HepG2 (cell line): ENCODE data around the gene FLAD1. TPM values are rescaled to one million over a fixed set of nuclear protein-coding genes. Genes with fewer than 3 reads are reported as not detected.

Source experiments
- ATF7 ChIP-seq, 2 experiments: fragments of 450-650 bp in 1 of 2; sonication (generic) in 1 of 2; formaldehyde crosslinking in 1 of 2; IDR thresholded peaks; 2 replicates each; pipeline versions ENCODE4 v1.4.0 to v1.6.1; 2016 to 2020; ENCODE audit warnings: antibody characterized with exemption in 1 of 2, mild to moderate bottlenecking in 1 of 2, missing genetic modification reagents in 1 of 2
- CCAR2 ChIP-seq: fragments of 200-400 bp; formaldehyde crosslinking; optimal IDR thresholded peaks from 2 replicates; pipeline ENCODE3; 2018; ENCODE audit warnings: low read depth, mild to moderate bottlenecking, low read length, moderate library complexity
- ERF ChIP-seq: IDR thresholded peaks from 2 replicates; pipeline ENCODE4 v1.6.1; 2018; ENCODE audit warnings: missing biosample characterization, missing genetic modification reagents
- FOSL2 ChIP-seq: sonication (generic); formaldehyde crosslinking; IDR thresholded peaks from 2 replicates; pipeline ENCODE4 v1.4.0; 2020; ENCODE audit warnings: missing genetic modification reagents
- MTA3 ChIP-seq: sonication (generic); formaldehyde crosslinking; IDR thresholded peaks from 2 replicates; pipeline ENCODE4 v1.4.0; 2020; ENCODE audit warnings: missing genetic modification reagents
- SP1 ChIP-seq, 2 experiments: fragments of 450-650 bp in 1 of 2; sonication (generic) in 1 of 2; formaldehyde crosslinking in 1 of 2; IDR thresholded peaks; 2 replicates each; pipeline versions ENCODE4 v1.4.0 to v1.6.1; 2016 to 2020; ENCODE audit warnings: missing genetic modification reagents in 1 of 2
- U2AF1 ChIP-seq: fragments of 200-400 bp; formaldehyde crosslinking; optimal IDR thresholded peaks from 2 replicates; pipeline ENCODE3; 2017; ENCODE audit warnings: mild to moderate bottlenecking, low read depth, low read length
- ZIK1 ChIP-seq: sonication (generic); formaldehyde crosslinking; IDR thresholded peaks from 2 replicates; pipeline ENCODE4 v1.5.0; 2020; ENCODE audit warnings: mild to moderate bottlenecking, low read depth, missing genetic modification reagents, borderline replicate concordance
- ZNF292 ChIP-seq: sonication (generic); formaldehyde crosslinking; IDR thresholded peaks from 2 replicates; pipeline ENCODE4 v1.8.1; 2022; ENCODE audit warnings: mild to moderate bottlenecking, low read depth, missing genetic modification reagents, borderline replicate concordance
- ZNF556 ChIP-seq: sonication (generic); formaldehyde crosslinking; IDR thresholded peaks from 2 replicates; pipeline ENCODE4 v1.4.0; 2020; ENCODE audit warnings: mild to moderate bottlenecking, missing genetic modification reagents, borderline replicate concordance
- ZNF703 ChIP-seq: sonication (generic); formaldehyde crosslinking; IDR thresholded peaks from 2 replicates; pipeline ENCODE4 v1.5.1; 2020; ENCODE audit warnings: missing genetic modification reagents, mild to moderate bottlenecking, moderate library complexity, borderline replicate concordance
- ZSCAN31 ChIP-seq: sonication (generic); formaldehyde crosslinking; IDR thresholded peaks from 2 replicates; pipeline ENCODE4 v1.5.0; 2020; ENCODE audit warnings: low read depth, mild to moderate bottlenecking, missing genetic modification reagents
- polyA plus RNA-seq, 8 experiments: library from polyadenylated mRNA; depleted of rRNA in 3 of 8; stranded (reverse) in 7 of 8; unstranded in 1 of 8; fragments of >200 nt; fragmentation: Illumina TruSeq in 4 of 8; extraction: Trizol in 4 of 8; gene quantifications; 2 replicates each; pipeline versions ENCODE4 v1.2.1 to v1.2.3, GENCODE V29; 2011 to 2016; ENCODE audit warnings: low read depth in 4 of 8, missing spikeins in 1 of 8, mixed read lengths in 1 of 8; ENCODE audit not compliant: insufficient read depth in 1 of 8
- total RNA-seq, 5 experiments: library from RNA; depleted of rRNA; stranded (reverse); fragments of >200 nt; fragmentation: Illumina TruSeq; extraction: Trizol; gene quantifications; 2 replicates each; pipeline ENCODE4 v1.2.3, GENCODE V29; 2016; ENCODE audit warnings: low read depth in 1 of 5
- TF ChIP-seq, protein P1 (sequence below): sonication (generic); formaldehyde crosslinking; IDR thresholded peaks from 2 replicates; pipeline ENCODE4 v1.8.0; 2022; ENCODE audit warnings: missing genetic modification reagents, mild to moderate bottlenecking, borderline replicate concordance
- TF ChIP-seq, protein P2 (sequence below): IDR thresholded peaks from 2 replicates; pipeline ENCODE4 v1.6.1; 2016; ENCODE audit warnings: missing biosample characterization, missing genetic modification reagents, low read depth
- TF ChIP-seq, protein P3 (sequence below): sonication (generic); formaldehyde crosslinking; IDR thresholded peaks from 2 replicates; pipeline ENCODE4 v1.5.0; 2020; ENCODE audit warnings: missing genetic modification reagents
- TF ChIP-seq, protein P4 (sequence below): sonication (generic); formaldehyde crosslinking; IDR thresholded peaks from 2 replicates; pipeline ENCODE4; 2020; ENCODE audit warnings: missing genetic modification reagents, mild to moderate bottlenecking, borderline replicate concordance
- TF ChIP-seq, protein P5 (sequence below): sonication (generic); formaldehyde crosslinking; IDR thresholded peaks from 2 replicates; pipeline ENCODE4 v1.4.0; 2020; ENCODE audit warnings: missing genetic modification reagents
- TF ChIP-seq, protein P6 (sequence below): sonication (generic); formaldehyde crosslinking; IDR thresholded peaks from 2 replicates; pipeline ENCODE4 v1.5.1; 2020; ENCODE audit warnings: mild to moderate bottlenecking, missing genetic modification reagents, borderline replicate concordance

The FLAD1 gene
- total and polyA plus RNA-seq, 2 of the 13 experiments (the other 11 are each of a cell fraction or from before 2014, with no cell fraction given), result 25.9 to 32.8 TPM

DNA sequence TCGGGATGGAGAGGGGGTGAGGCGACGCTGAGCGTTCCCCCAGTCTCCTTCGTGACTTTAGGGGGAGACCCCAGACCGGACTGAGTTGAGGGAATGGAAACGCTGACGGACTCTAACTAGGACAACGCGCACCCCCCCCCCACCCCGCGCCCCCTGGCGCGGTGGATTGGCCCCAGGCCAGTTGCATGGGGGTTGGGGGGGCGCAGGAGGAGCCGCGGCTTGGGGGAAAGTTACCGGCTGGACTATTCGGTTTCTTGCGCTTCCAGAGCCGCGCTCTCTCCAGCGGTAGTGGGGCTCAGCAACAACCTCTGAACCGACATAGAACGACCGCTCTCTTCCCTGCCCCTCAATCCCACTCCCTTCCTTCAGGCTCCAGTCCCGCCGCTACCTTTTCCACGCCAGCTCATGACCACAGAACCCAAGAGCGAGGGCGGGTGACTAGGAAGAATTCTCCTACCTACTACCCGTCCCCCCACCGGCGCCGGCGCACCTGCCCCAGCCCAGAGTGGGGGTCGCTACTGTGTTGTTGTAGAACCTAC, 20.2 kb downstream of the FLAD1 start (continued):
- TF ChIP-seq, protein P1, sequence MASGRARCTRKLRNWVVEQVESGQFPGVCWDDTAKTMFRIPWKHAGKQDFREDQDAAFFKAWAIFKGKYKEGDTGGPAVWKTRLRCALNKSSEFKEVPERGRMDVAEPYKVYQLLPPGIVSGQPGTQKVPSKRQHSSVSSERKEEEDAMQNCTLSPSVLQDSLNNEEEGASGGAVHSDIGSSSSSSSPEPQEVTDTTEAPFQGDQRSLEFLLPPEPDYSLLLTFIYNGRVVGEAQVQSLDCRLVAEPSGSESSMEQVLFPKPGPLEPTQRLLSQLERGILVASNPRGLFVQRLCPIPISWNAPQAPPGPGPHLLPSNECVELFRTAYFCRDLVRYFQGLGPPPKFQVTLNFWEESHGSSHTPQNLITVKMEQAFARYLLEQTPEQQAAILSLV (CRISPR knock-in tag), result peak; percentile 14; the same call in 1 of the 2 replicates
- TF ChIP-seq ZNF703 (CRISPR knock-in tag) (no peak), SP1 (IDR thresholded peaks at IDR 0.05) (no peak), SP1 (CRISPR knock-in tag; IDR thresholded peaks at IDR 0.05) (no peak), ZNF556 (no peak), ZSCAN31 (CRISPR knock-in tag) (no peak), ZNF292 (no peak), FOSL2 (no peak), ATF7 (IDR thresholded peaks at IDR 0.05) (no peak), ATF7 (CRISPR knock-in tag; IDR thresholded peaks at IDR 0.05) (no peak), ERF (CRISPR knock-in tag) (no peak), CCAR2 (no peak), U2AF1 (peak; percentile 46), ZIK1 (CRISPR knock-in tag) (no peak), MTA3 (CRISPR knock-in tag) (no peak)
- TF ChIP-seq, protein P2, sequence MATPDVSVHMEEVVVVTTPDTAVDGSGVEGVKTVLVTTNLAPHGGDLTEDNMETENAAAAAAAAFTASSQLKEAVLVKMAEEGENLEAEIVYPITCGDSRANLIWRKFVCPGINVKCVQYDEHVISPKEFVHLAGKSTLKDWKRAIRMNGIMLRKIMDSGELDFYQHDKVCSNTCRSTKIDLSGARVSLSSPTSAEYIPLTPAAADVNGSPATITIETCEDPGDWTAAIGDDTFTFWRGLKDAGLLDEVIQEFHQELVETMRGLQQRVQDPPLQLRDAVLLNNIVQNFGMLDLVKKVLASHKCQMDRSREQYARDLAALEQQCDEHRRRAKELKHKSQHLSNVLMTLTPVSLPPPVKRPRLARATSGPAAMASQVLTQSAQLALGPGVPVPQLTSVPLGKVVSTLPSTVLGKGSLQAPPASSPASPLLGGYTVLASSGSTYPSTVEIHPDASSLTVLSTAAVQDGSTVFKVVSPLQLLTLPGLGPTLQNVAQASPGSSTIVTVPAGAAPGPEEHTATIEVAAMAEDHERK (CRISPR knock-in tag), result no peak
- TF ChIP-seq, protein P3, sequence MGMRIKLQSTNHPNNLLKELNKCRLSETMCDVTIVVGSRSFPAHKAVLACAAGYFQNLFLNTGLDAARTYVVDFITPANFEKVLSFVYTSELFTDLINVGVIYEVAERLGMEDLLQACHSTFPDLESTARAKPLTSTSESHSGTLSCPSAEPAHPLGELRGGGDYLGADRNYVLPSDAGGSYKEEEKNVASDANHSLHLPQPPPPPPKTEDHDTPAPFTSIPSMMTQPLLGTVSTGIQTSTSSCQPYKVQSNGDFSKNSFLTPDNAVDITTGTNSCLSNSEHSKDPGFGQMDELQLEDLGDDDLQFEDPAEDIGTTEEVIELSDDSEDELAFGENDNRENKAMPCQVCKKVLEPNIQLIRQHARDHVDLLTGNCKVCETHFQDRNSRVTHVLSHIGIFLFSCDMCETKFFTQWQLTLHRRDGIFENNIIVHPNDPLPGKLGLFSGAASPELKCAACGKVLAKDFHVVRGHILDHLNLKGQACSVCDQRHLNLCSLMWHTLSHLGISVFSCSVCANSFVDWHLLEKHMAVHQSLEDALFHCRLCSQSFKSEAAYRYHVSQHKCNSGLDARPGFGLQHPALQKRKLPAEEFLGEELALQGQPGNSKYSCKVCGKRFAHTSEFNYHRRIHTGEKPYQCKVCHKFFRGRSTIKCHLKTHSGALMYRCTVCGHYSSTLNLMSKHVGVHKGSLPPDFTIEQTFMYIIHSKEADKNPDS, result no peak
- TF ChIP-seq, protein P4, sequence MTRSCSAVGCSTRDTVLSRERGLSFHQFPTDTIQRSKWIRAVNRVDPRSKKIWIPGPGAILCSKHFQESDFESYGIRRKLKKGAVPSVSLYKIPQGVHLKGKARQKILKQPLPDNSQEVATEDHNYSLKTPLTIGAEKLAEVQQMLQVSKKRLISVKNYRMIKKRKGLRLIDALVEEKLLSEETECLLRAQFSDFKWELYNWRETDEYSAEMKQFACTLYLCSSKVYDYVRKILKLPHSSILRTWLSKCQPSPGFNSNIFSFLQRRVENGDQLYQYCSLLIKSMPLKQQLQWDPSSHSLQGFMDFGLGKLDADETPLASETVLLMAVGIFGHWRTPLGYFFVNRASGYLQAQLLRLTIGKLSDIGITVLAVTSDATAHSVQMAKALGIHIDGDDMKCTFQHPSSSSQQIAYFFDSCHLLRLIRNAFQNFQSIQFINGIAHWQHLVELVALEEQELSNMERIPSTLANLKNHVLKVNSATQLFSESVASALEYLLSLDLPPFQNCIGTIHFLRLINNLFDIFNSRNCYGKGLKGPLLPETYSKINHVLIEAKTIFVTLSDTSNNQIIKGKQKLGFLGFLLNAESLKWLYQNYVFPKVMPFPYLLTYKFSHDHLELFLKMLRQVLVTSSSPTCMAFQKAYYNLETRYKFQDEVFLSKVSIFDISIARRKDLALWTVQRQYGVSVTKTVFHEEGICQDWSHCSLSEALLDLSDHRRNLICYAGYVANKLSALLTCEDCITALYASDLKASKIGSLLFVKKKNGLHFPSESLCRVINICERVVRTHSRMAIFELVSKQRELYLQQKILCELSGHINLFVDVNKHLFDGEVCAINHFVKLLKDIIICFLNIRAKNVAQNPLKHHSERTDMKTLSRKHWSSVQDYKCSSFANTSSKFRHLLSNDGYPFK (CRISPR knock-in tag), result no peak
- TF ChIP-seq, protein P5, sequence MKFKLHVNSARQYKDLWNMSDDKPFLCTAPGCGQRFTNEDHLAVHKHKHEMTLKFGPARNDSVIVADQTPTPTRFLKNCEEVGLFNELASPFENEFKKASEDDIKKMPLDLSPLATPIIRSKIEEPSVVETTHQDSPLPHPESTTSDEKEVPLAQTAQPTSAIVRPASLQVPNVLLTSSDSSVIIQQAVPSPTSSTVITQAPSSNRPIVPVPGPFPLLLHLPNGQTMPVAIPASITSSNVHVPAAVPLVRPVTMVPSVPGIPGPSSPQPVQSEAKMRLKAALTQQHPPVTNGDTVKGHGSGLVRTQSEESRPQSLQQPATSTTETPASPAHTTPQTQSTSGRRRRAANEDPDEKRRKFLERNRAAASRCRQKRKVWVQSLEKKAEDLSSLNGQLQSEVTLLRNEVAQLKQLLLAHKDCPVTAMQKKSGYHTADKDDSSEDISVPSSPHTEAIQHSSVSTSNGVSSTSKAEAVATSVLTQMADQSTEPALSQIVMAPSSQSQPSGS, result no peak
- TF ChIP-seq, protein P6, sequence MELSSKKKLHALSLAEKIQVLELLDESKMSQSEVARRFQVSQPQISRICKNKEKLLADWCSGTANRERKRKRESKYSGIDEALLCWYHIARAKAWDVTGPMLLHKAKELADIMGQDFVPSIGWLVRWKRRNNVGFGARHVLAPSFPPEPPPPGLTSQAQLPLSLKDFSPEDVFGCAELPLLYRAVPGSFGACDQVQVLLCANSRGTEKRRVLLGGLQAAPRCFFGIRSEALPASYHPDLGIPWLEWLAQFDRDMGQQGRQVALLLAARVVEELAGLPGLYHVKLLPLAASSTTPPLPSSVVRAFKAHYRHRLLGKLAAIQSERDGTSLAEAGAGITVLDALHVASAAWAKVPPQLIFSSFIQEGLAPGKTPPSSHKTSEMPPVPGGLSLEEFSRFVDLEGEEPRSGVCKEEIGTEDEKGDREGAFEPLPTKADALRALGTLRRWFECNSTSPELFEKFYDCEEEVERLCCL (CRISPR knock-in tag), result 0 out of 2 replicates have a peak, but pooled peaks have one; percentile 14
